A673 (cell line): Measurements from ENCODE around the gene CDC42SE2. TPM values are rescaled to one million over a fixed set of nuclear protein-coding genes. Genes with fewer than 3 reads are reported as not detected.

Experiments used
- Bru-seq: library from RNA; stranded (reverse); fragments of 400-500 nt; gene quantifications from one replicate; lab custom pipeline; 2021; lab: Mats Ljungman, UMichigan
- BruChase-seq, 2 experiments: library from RNA; stranded (reverse); fragments of 400-500 nt; gene quantifications; one replicate each; lab custom pipeline; 2021; lab: Mats Ljungman, UMichigan
- BruUV-seq: library from RNA; stranded (reverse); fragments of 400-500 nt; replicated peaks from 2 replicates; lab custom pipeline; 2021; lab: Mats Ljungman, UMichigan
- CTCF ChIA-PET: fragments of 300-600 bp; sonication (Branson Sonifier 250); formaldehyde crosslinking; loops from one replicate; lab custom pipeline; 2022; ENCODE audit warnings: antibody characterized with exemption; lab: Charles Lee
- POLR2A ChIA-PET: fragments of 300-600 bp; sonication (Branson Sonifier 250); formaldehyde crosslinking; loops from one replicate; lab custom pipeline; 2022; ENCODE audit warnings: antibody characterized with exemption; ENCODE audit not compliant: low non-redundant PET; lab: Charles Lee
- DNase-seq: peaks from one replicate; pipeline ENCODE4 v3.0.0-alpha.2; 2015; ENCODE audit warnings: low spot score
- H3K27ac ChIP-seq: fragments of 200-600 bp; sonication (generic); 2 replicates; pipeline ENCODE4 v1.5.1; 2016; ENCODE audit warnings: mixed run types, low read depth, mild to moderate bottlenecking, mixed read lengths, antibody characterized with exemption, low read length; ENCODE audit not compliant: poor library complexity, severe bottlenecking
- H3K27me3 ChIP-seq: fragments of 200-600 bp; sonication (generic); replicated peaks from 2 replicates; pipeline ENCODE4 v1.6.1; 2017; ENCODE audit warnings: mixed run types, low read depth, mild to moderate bottlenecking, mixed read lengths, antibody characterized with exemption, low read length; ENCODE audit not compliant: insufficient read depth, poor library complexity
- H3K36me3 ChIP-seq: fragments of 200-600 bp; sonication (generic); 2 replicates; pipeline ENCODE4 v1.6.1; 2016; ENCODE audit warnings: mixed run types, mild to moderate bottlenecking, mixed read lengths, antibody characterized with exemption, low read length; ENCODE audit not compliant: insufficient read depth, poor library complexity, severe bottlenecking
- H3K4me1 ChIP-seq: fragments of 200-600 bp; sonication (generic); 2 replicates; pipeline ENCODE4 v1.6.1; 2017; ENCODE audit warnings: mixed run types, mild to moderate bottlenecking, mixed read lengths, antibody characterized with exemption, low read length; ENCODE audit not compliant: insufficient read depth, poor library complexity, severe bottlenecking
- H3K4me3 ChIP-seq: fragments of 200-600 bp; sonication (generic); 2 replicates; pipeline ENCODE4 v1.5.1; 2016; ENCODE audit warnings: low read depth, mixed run types, mild to moderate bottlenecking, mixed read lengths, low read length; ENCODE audit not compliant: poor library complexity, severe bottlenecking
- H3K9me3 ChIP-seq: fragments of 200-600 bp; sonication (generic); 2 replicates; pipeline ENCODE4 v1.6.1; 2016; ENCODE audit warnings: mixed run types, low read depth, mild to moderate bottlenecking, mixed read lengths, antibody characterized with exemption, low read length; ENCODE audit not compliant: poor library complexity, severe bottlenecking
- CTCF ChIP-seq: fragments of 300-800, 200-600 bp; sonication (generic); conservative IDR thresholded peaks from 2 replicates; pipeline ENCODE4 v1.5.1; 2017; ENCODE audit warnings: low read depth, mild to moderate bottlenecking, antibody characterized with exemption, low read length, moderate library complexity, mixed read lengths
- EZH2 ChIP-seq: fragments of 200-600 bp; sonication (generic); IDR thresholded peaks from 2 replicates; pipeline ENCODE4 v1.6.1; 2017; ENCODE audit warnings: borderline replicate concordance, low read depth, mild to moderate bottlenecking, mixed read lengths, antibody characterized with exemption, low read length; ENCODE audit not compliant: poor library complexity, severe bottlenecking
- intact Hi-C: fragments of 100-400 bp; cut with micrococcal nuclease; formaldehyde crosslinking; loops from one replicate; pipeline ENCODE4 v1.10.0; 2022; ENCODE audit not compliant: unreplicated experiment
- long read RNA-seq: library from polyadenylated mRNA; stranded (forward); transcript quantifications from one replicate; pipeline ENCODE4 v2.0.0, GENCODE V29; 2022
- total RNA-seq: library from RNA; stranded (reverse); gene quantifications from 2 replicates; pipeline ENCODE4 v1.2.3, GENCODE V29; 2021

CDC42SE2 gene
- total RNA-seq, result 25.5 and 26.6 TPM in 2 replicates
- percentile 87 among the genes with signal in this experiment for Bru-seq, nascent RNA
- BruChase-seq, experiment 1, labeled RNA remaining after a 2-hour chase, result percentile 80 among the genes with signal in this experiment
- percentile 80 among the genes with signal in this experiment for BruChase-seq, experiment 2, labeled RNA remaining after a 6-hour chase
- long read RNA-seq, full-length matches to known transcripts, result 14 of 70 reads
- long read RNA-seq, partial matches to known transcripts, result 4 of 70 reads
- long read RNA-seq, other reads (novel, unspliced or antisense), result 52 of 70 reads

GRCh38 chr5:131263648-131264450 lies at the start of gene CDC42SE2:
TSS of gene CDC42SE2 (plus strand) at chr5:131264053. CDS start at chr5:131359494, 95,441 bp downstream.
- peak; percentile 95 for DNase-seq
- BruUV-seq, result no TSS peak
- CTCF ChIA-PET, result no interaction called here
- no peaks in the 10 kb centered on the region for H3K9me3 ChIP-seq
- POLR2A ChIA-PET, result interaction anchor here (0.6 kb wide), 2 partner anchors 14 to 112 kb away, joined by 3 to 8 read pairs; no protein-coding TSS in a partner anchor
- peaks cover 16% of the 10 kb centered on the region for H3K4me1 ChIP-seq
- no peaks in the 10 kb centered on the region for H3K36me3 ChIP-seq
- intact Hi-C loops, result loop anchor here (2.0 kb wide), 2 partner anchors 93 to 119 kb away; partner anchors contain the start of gene LYRM7
- peak within 1 kb of the TSS; percentile 97 for H3K4me3 ChIP-seq
- peak within 1 kb of the TSS; percentile 92 for H3K27ac ChIP-seq
- TF ChIP-seq EZH2 (no peak), CTCF (no peak)
- no peaks in the 10 kb centered on the region for H3K27me3 ChIP-seq

DNA sequence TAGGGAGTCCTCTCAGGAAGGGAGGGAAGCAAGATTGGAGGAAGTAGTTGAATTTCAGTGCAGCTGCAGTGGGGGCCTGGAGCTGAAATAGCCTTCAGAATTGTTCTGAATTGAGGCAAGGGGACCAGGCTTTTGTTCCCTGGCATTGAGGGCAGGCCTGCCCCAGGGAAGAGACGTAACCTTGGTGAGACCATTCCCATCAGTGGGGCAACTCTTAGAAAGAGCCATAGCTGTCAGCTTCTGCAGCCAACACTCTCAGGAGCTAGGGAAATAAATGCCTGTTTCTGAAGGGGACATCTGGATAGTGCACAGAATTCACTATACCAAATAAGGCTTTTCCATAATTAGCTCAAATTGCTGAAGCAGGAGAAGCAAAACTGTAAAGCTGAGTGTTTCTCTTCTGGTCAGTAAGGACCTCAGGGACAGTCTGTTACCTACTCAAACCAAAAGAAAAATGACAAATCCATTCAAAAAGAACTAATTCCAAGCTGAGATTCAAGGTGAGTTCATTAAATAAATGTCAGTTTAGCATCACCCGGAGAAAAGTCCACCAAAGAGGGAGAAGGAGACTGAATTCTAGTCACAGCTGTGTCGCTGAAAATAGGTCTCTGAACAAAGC lies 49.1 kb upstream of the CDC42SE2 start:
- Histone ChIP-seq H3K27ac (no peak overlapping the region), H3K36me3 (no peaks in the 10 kb centered on the region), H3K9me3 (no peaks in the 10 kb centered on the region), H3K4me3 (no peak overlapping the region), H3K27me3 (no peaks in the 10 kb centered on the region), H3K4me1 (no peaks in the 10 kb centered on the region)
- no TSS peak for BruUV-seq
- intact Hi-C loops, result no loop called here
- no peak for DNase-seq
- no peak for TF ChIP-seq CTCF
- TF ChIP-seq EZH2, result no peak
- POLR2A ChIA-PET, result interaction anchor here (0.6 kb wide), 1 partner anchor 436 kb away, joined by 4 read pairs; no protein-coding TSS in a partner anchor
- CTCF ChIA-PET, result no interaction called here

DNA sequence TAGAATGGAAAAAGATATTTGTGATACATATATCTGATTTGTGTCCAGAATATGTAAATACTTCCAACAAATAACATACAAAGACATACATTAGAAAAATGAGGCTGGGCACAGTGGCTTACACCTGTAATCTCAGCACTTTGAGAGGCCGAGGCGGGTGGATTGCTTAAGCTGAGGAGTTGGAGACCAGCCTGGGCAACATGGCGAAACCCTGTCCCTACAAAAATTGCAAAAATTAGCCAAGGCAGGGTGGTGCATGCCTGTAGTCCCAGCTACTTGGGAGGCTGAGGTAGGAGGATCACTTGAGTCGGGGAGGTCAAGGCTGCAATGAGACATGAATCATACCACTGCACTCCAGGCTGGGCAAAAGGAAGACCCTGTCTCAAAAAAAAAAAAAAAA lies 46.1 kb upstream of the CDC42SE2 start:
- no peaks in the 10 kb centered on the region for H3K4me1 ChIP-seq
- BruUV-seq, result no TSS peak
- H3K9me3 ChIP-seq, result no peaks in the 10 kb centered on the region
- H3K36me3 ChIP-seq, result no peaks in the 10 kb centered on the region
- no peak overlapping the region for H3K27ac ChIP-seq
- POLR2A ChIA-PET, result no interaction called here
- no peak for TF ChIP-seq EZH2
- DNase-seq, result no peak
- CTCF ChIA-PET, result no interaction called here
- H3K27me3 ChIP-seq, result no peaks in the 10 kb centered on the region
- intact Hi-C loops, result no loop called here
- no peak overlapping the region for H3K4me3 ChIP-seq
